GM21529 (cell line): ENCODE results near the gene SLX9.

Source experiments
- ATAC-seq: cut with Tn5 transposase; IDR thresholded peaks from one replicate; pipeline ENCODE4 v1.9.1; 2021; ENCODE audit not compliant: unreplicated experiment

Gene SLX9

GRCh38 chr21:44988607-44989536 is 49.0 kb downstream of the SLX9 start:
- no peak for ATAC-seq

- no peak for ATAC-seq
Measured at GRCh38 chr21:44989537-44989886, 49.7 kb downstream of the SLX9 start.

GRCh38 chr21:44989943-44990780 is 50.3 kb downstream of the SLX9 start:
- ATAC-seq: no peak

- ATAC-seq: no peak
Measured at GRCh38 chr21:44990921-44991320, 51.1 kb downstream of the SLX9 start.

GRCh38 chr21:44991538-44992483 is 52.0 kb downstream of the SLX9 start:
- ATAC-seq: no peak

GRCh38 chr21:44992608-44993031 is 52.8 kb downstream of the SLX9 start:
- no peak for ATAC-seq

GRCh38 chr21:44993321-44994046 is 53.7 kb downstream of the SLX9 start:
- no peak for ATAC-seq

- ATAC-seq: no peak
Measured at GRCh38 chr21:44994047-44994694, 54.3 kb downstream of the SLX9 start.

GRCh38 chr21:44994695-44995342 is 55.0 kb downstream of the SLX9 start:
- no peak for ATAC-seq

- ATAC-seq: no peak
Measured at GRCh38 chr21:44995343-44995941, 55.6 kb downstream of the SLX9 start.

- ATAC-seq: no peak
Measured at GRCh38 chr21:44996096-44996495, 56.3 kb downstream of the SLX9 start.

- no peak for ATAC-seq
Measured at GRCh38 chr21:44996501-44996921, 56.7 kb downstream of the SLX9 start.

GRCh38 chr21:44996983-44997936 is 57.4 kb downstream of the SLX9 start:
- ATAC-seq: no peak

GRCh38 chr21:44998086-44998620 is 58.3 kb downstream of the SLX9 start:
- no peak for ATAC-seq

- ATAC-seq: no peak
Measured at GRCh38 chr21:44998621-44999427, 59.0 kb downstream of the SLX9 start.

GRCh38 chr21:44999428-44999971 is 59.7 kb downstream of the SLX9 start:
- no peak for ATAC-seq
